NCI-H1930 (cell line): ENCODE data around the gene CUBN.
"Not testable (repeated sequence)": the region's sequence is repeated elsewhere in the genome, so short reads cannot be mapped to it uniquely, and the experiment has no call there.

Experiments used
- DNase-seq, 2 experiments: peaks; one replicate each; lab custom pipeline; 2025; lab: John Stamatoyannopoulos, UW

Gene CUBN

DNA sequence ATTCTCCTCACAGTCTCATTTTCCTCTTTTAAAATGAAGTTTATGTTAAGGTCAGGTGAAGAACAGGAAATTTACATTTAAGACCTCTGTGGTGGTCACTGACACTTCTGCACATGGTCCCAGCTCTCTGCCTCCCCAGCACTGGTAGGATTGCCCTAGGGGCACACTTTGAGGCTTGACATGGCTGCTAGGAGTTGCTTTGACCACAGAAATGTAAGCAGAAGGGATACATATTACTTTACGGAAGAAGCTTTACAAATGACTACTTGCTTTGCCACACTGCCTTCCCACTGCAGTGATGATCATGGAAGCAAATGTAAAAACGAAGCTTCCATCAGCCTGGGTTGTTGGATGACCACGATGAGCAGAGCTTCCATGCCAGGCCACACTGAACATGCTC lies 259.3 kb downstream of the CUBN start:
- no peak for DNase-seq

GRCh38 chr10:16867990-16868389 lies 261.6 kb downstream of the CUBN start:
- no peak for DNase-seq

GRCh38 chr10:16867556-16867955 lies 262.1 kb downstream of the CUBN start:
- DNase-seq: no peak

DNA sequence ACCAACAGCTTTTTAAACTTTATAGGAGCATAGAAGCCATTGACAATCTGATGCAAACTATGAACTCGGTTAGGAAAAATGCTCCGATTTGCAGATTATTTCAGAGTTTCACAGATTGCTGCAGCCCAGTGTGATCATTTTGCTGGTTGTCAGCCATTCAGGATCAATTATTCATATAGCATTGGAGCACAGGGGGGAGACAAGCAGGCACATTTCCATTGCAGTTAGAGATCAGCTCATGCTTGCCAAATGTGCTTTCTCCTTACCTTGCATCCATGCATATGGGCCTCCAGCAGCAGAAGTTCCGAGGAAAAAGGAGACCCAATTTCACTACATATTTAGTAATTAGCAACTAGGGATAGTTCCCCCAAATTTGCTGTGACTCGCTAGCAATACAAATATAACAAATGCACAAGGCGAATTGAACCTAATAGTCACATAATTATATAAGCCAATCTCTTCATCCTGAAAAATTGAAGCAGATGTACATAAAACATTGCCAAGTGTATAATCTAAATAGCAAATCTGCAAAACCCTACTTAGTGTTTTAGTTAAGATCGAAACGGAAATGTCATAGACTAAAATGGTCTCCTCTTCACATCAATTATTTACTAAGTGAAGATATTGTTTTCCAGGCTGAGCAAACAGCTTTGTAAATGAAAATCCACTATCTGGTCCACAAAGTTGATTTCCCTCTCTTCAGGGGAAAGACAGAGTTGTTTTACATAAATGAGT lies 262.9 kb downstream of the CUBN start:
- no peak for DNase-seq

DNA sequence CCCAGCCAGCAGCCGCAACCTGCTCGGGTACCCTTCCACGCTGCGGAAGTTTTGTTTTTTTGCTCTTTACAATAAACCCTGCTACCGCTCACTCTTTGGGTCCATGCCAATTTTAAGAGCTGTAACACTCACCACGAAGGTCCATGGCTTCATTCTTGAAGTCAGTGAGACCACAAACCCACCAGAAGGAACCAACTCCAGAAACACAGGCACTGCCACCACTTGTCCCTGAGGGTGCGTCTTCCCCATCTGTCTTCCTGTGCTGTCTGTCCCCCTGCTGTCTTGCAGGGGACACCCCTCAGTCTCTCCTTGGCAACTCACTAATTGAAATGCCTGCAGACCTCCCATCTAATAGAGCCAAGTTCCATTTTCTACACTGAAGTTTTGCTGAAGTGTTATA lies 263.8 kb downstream of the CUBN start:
- DNase-seq: no peak

- DNase-seq: no peak
These were observed 265.8 kb downstream of the CUBN start for GRCh38 chr10:16863766-16864165.

GRCh38 chr10:16857419-16857818 lies 272.2 kb downstream of the CUBN start:
- DNase-seq: no peak

- DNase-seq: no peak
These were observed 273.0 kb downstream of the CUBN start for GRCh38 chr10:16856567-16856966.

- DNase-seq: no peak
These were observed 273.5 kb downstream of the CUBN start for GRCh38 chr10:16856092-16856491.

DNA sequence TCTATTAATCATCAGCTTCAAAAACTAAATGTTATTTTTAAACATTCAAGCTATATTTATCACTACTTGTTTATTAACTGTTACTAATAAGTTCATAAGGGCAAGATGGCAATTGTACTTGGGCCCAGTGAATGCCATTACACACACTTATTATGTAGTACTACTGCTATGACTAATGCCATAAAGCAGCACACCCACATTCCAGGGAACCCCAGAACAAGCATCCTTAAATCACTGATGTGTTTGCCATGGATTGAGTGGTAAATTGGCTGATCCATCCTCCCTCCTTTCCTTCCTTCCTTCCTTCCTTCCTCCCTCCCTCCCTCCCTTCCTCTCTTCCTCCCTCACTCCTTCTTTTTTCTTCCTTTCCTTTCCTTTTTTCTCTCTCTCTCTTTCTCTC lies 275.0 kb downstream of the CUBN start:
- no peak for DNase-seq

DNA sequence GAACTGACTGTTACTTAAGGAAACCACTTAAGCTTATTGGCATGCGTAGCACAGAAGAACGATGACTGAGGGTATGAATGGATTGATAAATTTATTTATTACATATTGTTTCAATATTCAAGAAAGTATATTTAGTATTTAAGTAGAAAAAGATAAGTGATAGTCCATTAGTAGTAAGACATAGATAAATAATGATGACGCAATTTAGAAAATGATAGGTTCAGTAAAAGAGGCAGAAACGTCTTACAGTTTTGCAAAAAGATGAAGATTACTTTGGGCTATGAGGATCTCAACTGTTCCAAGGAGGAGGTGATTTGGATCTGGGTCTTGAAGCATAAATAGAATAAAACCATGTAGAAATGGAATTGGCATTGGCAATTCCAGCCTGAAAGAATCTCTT lies 275.8 kb downstream of the CUBN start:
- DNase-seq: no peak

DNA sequence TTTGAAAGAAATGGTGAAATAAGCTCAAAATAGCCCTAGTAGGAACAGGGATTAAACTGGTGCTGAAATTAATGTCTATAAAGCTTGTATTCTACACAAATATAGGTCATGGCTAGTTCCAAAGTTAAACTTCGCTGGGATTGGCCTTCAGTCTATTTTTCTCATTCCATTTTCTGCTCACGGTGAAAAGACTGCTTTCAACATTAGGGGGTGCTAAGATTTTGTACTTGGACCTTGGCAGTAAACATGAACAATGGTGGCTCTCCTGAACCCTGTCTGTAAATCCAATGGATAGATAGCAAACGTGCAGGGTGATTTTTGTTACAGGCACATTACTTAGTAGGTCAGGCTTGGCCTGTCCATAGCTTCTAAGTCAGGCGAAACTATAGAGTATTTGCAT lies 276.4 kb downstream of the CUBN start:
- DNase-seq: no peak

DNA sequence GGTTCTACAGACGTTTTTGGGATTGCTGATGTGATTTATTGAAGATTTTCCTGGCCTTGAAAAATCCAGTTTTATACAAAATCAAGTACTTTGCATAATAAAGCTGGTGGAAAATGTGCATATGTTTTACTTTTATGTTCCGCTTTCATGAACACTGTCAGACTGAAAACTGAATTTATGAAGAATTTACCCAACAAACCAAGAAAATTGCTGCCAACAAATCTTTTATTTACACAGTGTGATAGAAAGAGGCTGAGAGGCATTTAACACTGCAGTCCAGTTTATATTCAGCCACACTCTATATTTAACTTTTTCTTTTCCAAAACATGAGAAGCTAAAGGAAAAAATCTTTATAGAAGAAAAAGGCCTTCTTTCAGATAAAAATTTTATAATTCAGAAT lies 277.0 kb downstream of the CUBN start:
- no peak for DNase-seq

DNA sequence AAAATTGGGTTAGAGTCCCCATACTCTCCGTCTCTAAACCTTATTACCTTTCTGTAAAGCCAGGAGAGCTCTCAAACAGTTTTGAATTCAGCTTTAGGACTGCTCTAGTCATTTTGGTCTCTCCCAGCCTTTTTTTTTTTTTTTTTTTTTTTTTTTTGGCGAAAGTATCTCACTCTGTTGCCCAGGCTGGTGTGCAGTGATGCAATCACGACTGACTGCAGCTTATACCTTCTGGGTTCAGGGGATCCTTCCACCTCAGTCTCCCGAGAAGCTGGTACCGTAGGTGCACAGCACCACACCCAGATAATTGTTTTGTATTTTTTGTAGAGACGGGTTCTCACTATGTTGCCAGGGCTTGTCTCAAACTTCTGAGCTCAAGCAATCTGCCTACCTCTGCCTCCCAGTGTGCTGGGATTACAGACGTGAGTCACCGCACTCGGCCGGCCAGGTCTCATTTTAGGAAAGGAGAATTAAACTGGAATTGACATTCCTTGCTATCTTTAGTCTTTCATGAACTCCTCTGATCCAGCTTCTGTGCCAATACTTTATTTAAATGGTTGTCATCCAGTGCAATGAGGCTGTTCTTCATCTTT lies 281.0 kb downstream of the CUBN start:
- DNase-seq: no peak

GRCh38 chr10:16847644-16848043 lies 282.0 kb downstream of the CUBN start:
- DNase-seq: no peak

GRCh38 chr10:16845248-16845647 lies 284.4 kb downstream of the CUBN start:
- DNase-seq: no peak

DNA sequence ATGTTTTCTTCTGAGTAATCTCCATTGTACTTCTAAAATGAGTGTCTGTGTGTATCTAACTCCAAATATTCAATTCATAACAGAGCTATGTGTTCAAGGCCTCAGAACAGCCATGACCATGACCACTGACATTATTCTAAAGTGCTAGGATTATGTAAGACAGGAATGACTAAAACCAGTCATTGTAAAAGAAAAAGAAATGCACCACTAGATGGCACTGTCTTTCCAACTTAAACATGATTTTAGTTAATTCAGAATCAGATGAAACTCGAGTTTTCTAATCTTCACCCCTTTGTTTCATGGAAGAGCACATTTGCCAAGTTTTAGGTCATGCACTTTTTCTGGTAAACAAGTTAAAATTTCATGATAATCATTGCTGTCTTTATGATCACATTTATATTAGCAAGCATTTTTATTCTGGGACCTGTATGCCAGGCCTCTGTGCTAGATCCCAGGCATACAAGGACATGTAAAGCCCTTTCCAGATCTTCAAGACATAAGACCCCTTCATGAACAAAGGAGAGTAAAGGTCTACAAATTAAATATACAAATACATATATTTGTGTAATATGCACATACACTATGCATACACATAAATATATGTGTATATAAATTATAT lies 286.2 kb downstream of the CUBN start:
- peak in 1 of 2 experiments; percentile 28 for DNase-seq

- DNase-seq: no peak
These were observed 294.4 kb downstream of the CUBN start for GRCh38 chr10:16835228-16835627.

GRCh38 chr10:16832351-16833080 lies 297.1 kb downstream of the CUBN start:
- no peak for DNase-seq

GRCh38 chr10:16828701-16829175 lies 300.9 kb downstream of the CUBN start:
- DNase-seq: no peak

- DNase-seq: peak; percentile 0 to 1
These were observed 301.5 kb downstream of the CUBN start for GRCh38 chr10:16828114-16828568.

DNA sequence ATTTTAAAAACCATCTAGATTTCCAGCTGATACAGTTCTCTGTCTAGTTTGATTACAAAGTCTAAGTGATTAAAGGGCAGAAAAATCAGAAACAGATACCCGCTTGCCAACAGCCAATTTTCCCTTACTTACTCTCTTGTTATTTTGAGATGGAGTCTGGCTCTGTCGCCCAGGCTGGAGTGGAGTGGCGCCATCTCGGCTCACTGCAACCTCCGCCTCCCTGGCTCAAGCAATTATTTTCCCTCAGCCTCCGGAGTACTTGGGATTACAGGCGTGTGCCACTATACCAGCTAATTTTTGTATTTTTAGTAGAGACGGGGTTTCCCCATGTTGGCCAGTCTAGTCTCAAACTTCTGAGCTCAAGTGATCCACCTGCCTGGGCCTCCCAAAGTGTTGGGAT lies 302.1 kb downstream of the CUBN start:
- not testable (repeated sequence) for DNase-seq
